GM19452 (cell line): ENCODE measurements around the gene MAP6D1.
"Not testable (repeated sequence)": the region's sequence is repeated elsewhere in the genome, so short reads cannot be mapped to it uniquely, and the experiment has no call there.

ENCODE experiments used
- ATAC-seq: cut with Tn5 transposase; IDR thresholded peaks from one replicate; pipeline ENCODE4 v1.9.1; 2021; ENCODE audit not compliant: unreplicated experiment

MAP6D1 gene

GRCh38 chr3:183801601-183802000 is 23.8 kb downstream of the MAP6D1 start:
- no peak for ATAC-seq

GRCh38 chr3:183800243-183800863 is 25.0 kb downstream of the MAP6D1 start:
- ATAC-seq = no peak

- ATAC-seq = no peak
These were observed 25.9 kb downstream of the MAP6D1 start for GRCh38 chr3:183799461-183799860.

- ATAC-seq = no peak
These were observed 27.4 kb downstream of the MAP6D1 start for GRCh38 chr3:183797996-183798395.

- no peak for ATAC-seq
These were observed 29.0 kb downstream of the MAP6D1 start for GRCh38 chr3:183796372-183796771.

- ATAC-seq = no peak
These were observed 30.9 kb downstream of the MAP6D1 start for GRCh38 chr3:183794452-183794851.

GRCh38 chr3:183792976-183793375 is 32.4 kb downstream of the MAP6D1 start:
- ATAC-seq = no peak

- ATAC-seq = no peak
These were observed 34.7 kb downstream of the MAP6D1 start for GRCh38 chr3:183790700-183791099.

GRCh38 chr3:183789826-183790225 is 35.6 kb downstream of the MAP6D1 start:
- no peak for ATAC-seq

GRCh38 chr3:183784503-183784902 is 40.9 kb downstream of the MAP6D1 start:
- not testable (repeated sequence) for ATAC-seq

GRCh38 chr3:183782576-183783276 is 42.7 kb downstream of the MAP6D1 start:
- no peak for ATAC-seq

- ATAC-seq = no peak
These were observed 44.1 kb downstream of the MAP6D1 start for GRCh38 chr3:183781246-183781645.

GRCh38 chr3:183779896-183780465 is 45.4 kb downstream of the MAP6D1 start:
- ATAC-seq = no peak

GRCh38 chr3:183777016-183777618 is 48.3 kb downstream of the MAP6D1 start:
- no peak for ATAC-seq

GRCh38 chr3:183776451-183776850 is 48.9 kb downstream of the MAP6D1 start:
- ATAC-seq = not testable (repeated sequence)

- no peak for ATAC-seq
These were observed 49.6 kb downstream of the MAP6D1 start for GRCh38 chr3:183775781-183776180.

- no peak for ATAC-seq
These were observed 50.7 kb downstream of the MAP6D1 start for GRCh38 chr3:183774631-183775030.

- ATAC-seq = no peak
These were observed 55.9 kb downstream of the MAP6D1 start for GRCh38 chr3:183769453-183769852.

GRCh38 chr3:183768114-183768513 is 57.3 kb downstream of the MAP6D1 start:
- no peak for ATAC-seq

GRCh38 chr3:183766745-183767606 is 58.4 kb downstream of the MAP6D1 start:
- ATAC-seq = peak; percentile 76

- ATAC-seq = no peak
These were observed 59.3 kb downstream of the MAP6D1 start for GRCh38 chr3:183766107-183766506.
